ENCODE results near the gene LNX1. TPM values are rescaled to one million over a fixed set of nuclear protein-coding genes. Genes with fewer than 3 reads are reported as not detected.

Gene LNX1
- total RNA-seq, 1 donor from 2014 or later, result not detected

DNA sequence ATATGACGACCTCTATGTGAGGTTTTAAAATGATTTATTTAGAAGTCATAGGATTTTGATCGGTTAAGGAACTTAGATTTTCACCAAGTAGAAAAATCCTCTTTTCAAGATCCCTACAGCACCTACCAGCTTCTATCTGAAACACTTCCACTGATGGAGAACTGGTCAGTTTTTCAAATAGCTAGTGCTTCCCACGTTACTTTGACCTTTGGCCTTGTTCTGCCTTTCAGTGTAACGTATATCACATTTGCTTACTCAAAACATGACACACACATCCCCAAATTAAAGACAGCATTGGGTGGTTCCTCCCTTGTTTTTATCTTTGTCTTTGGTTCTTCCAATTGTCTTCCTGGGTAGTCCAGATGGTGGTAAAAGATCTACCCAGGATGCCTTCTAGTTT is 6.6 kb downstream of the LNX1 start:
- TF ChIP-seq, protein P1, sequence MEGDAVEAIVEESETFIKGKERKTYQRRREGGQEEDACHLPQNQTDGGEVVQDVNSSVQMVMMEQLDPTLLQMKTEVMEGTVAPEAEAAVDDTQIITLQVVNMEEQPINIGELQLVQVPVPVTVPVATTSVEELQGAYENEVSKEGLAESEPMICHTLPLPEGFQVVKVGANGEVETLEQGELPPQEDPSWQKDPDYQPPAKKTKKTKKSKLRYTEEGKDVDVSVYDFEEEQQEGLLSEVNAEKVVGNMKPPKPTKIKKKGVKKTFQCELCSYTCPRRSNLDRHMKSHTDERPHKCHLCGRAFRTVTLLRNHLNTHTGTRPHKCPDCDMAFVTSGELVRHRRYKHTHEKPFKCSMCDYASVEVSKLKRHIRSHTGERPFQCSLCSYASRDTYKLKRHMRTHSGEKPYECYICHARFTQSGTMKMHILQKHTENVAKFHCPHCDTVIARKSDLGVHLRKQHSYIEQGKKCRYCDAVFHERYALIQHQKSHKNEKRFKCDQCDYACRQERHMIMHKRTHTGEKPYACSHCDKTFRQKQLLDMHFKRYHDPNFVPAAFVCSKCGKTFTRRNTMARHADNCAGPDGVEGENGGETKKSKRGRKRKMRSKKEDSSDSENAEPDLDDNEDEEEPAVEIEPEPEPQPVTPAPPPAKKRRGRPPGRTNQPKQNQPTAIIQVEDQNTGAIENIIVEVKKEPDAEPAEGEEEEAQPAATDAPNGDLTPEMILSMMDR (IDR thresholded peaks at IDR 0.05), result no peak
- Mint-ChIP-seq H3K4me3 (no peak overlapping the region), H3K36me3 (ENCODE audit: low read depth) (no peaks in the 10 kb centered on the region), H3K27ac (no peak overlapping the region), H3K9me3 (no peaks in the 10 kb centered on the region), H3K4me1 (no peaks in the 10 kb centered on the region), H3K27me3 (peaks cover 3% of the 10 kb centered on the region)
- CTCF ChIA-PET, result no interaction called here
- intact Hi-C loops (cut with micrococcal nuclease), result no loop called here
- no peak for DNase-seq
- no peak for ATAC-seq (ENCODE audit: low read depth)
- POLR2A ChIA-PET, result no interaction called here

DNA sequence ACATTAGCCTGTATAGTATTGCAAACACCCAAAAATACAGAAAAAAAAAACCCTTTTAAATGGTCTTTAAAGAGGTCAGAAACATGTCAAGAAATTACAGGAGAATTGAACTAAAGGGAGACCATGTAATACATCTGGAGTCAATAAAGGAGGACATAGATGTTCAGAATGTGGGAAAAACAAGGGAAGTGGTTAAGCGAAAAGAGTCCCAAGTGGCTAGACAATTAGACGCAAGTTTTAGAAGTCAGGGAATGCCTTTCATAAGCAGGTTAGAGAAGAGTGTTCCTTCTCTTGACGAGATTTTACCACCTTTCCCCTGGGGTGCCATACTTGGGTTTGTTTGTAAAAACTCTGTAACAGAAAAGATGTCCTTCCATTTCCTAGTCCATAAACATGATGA is 7.8 kb downstream of the LNX1 start:
- TF ChIP-seq, protein P1 (IDR thresholded peaks at IDR 0.05), result no peak
- no peak for ATAC-seq (ENCODE audit: low read depth)
- Mint-ChIP-seq H3K36me3 (ENCODE audit: low read depth) (no peaks in the 10 kb centered on the region), H3K27ac (no peak overlapping the region), H3K9me3 (no peaks in the 10 kb centered on the region), H3K27me3 (peaks cover 3% of the 10 kb centered on the region), H3K4me1 (no peaks in the 10 kb centered on the region), H3K4me3 (no peak overlapping the region)
- intact Hi-C loops (cut with micrococcal nuclease), result no loop called here
- DNase-seq, result no peak
- CTCF ChIA-PET, result no interaction called here
- POLR2A ChIA-PET, result no interaction called here

DNA sequence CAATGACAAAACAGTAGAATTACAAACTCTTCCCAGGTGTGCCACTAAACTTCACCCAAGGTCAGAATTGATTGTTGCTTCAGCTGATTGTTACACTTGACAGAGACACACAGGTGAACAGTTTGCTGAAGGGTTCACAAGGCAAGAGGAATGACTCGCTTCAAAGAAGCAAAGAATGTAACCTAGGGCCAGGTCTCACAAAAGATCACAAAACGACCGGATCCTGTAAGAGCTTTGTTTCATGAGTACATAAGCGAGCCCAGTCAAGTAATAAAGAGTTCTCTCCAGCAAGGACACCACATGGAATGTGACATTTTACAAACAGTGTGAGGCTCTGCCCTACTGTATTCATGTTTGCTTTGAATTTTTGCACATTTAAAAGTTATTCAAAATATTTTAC is 9.1 kb downstream of the LNX1 start:
- TF ChIP-seq, protein P1 (IDR thresholded peaks at IDR 0.05), result no peak
- Mint-ChIP-seq H3K4me1 (no peaks in the 10 kb centered on the region), H3K9me3 (no peaks in the 10 kb centered on the region), H3K27ac (no peak overlapping the region), H3K4me3 (no peak overlapping the region), H3K36me3 (ENCODE audit: low read depth) (no peaks in the 10 kb centered on the region), H3K27me3 (peaks cover 3% of the 10 kb centered on the region)
- DNase-seq (no peak), ATAC-seq (ENCODE audit: low read depth) (no peak)
- CTCF ChIA-PET, result no interaction called here
- POLR2A ChIA-PET, result no interaction called here
- intact Hi-C loops (cut with micrococcal nuclease), result no loop called here

DNA sequence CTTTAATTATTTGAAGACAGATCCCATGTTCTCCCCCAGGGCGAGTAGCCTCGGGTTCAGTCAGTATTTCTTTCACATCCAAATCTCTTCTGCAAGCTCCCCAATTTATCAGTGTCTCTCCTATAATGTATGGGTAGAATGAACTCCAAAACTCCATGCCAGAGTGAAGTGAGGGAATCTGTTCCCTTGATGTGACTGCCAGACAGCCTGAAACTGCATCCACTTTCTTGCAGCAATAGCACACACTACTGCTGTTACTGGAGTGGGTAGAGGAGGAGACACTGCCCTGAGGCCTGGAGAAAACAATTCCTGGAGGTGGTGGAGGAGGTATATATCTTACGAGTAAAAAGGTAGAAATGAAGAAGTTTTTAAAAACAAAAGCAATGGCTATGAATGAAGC is 11.0 kb downstream of the LNX1 start:
- Mint-ChIP-seq H3K27ac (no peak overlapping the region), H3K27me3 (peaks cover 3% of the 10 kb centered on the region), H3K9me3 (no peaks in the 10 kb centered on the region), H3K36me3 (ENCODE audit: low read depth) (no peaks in the 10 kb centered on the region), H3K4me3 (no peak overlapping the region), H3K4me1 (no peaks in the 10 kb centered on the region)
- intact Hi-C loops (cut with micrococcal nuclease), result no loop called here
- TF ChIP-seq, protein P1 (IDR thresholded peaks at IDR 0.05), result no peak
- DNase-seq (no peak), ATAC-seq (ENCODE audit: low read depth) (no peak)
- ChIA-PET POLR2A (no interaction called here), CTCF (no interaction called here)

DNA sequence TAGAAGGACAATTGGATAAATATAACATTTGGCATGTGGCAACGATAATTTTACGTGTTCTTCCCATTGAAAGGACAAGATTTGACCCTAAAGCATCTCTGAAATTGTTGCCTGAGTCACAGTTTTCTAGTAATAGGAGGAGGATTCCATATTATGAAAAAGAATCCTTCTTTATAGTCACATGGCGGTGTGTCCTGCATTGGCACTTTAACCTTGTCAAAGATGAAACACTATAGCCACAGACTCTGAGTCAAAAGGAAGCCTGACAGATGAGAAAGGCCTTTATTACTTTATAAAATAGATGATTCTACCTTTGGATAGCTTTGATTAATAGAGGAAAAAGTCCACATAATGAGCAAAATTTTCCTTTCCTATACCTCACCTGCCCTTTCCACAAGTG is 11.5 kb downstream of the LNX1 start:
- intact Hi-C loops (cut with micrococcal nuclease), result no loop called here
- no peaks in the 10 kb centered on the region for H3K4me1 Mint-ChIP-seq
- ATAC-seq (ENCODE audit: low read depth) (no peak), DNase-seq (no peak)
- no peaks in the 10 kb centered on the region for H3K36me3 Mint-ChIP-seq (ENCODE audit: low read depth)
- TF ChIP-seq, protein P1 (IDR thresholded peaks at IDR 0.05), result no peak
- no peak overlapping the region for H3K4me3 Mint-ChIP-seq
- H3K27me3 Mint-ChIP-seq, result peaks cover 3% of the 10 kb centered on the region
- H3K9me3 Mint-ChIP-seq, result no peaks in the 10 kb centered on the region
- ChIA-PET CTCF (no interaction called here), POLR2A (no interaction called here)
- H3K27ac Mint-ChIP-seq, result no peak overlapping the region
